ENCODE measurements around the gene USP22. TPM values are rescaled to one million over a fixed set of nuclear protein-coding genes. Genes with fewer than 3 reads are reported as not detected.

The USP22 gene
- total and polyA plus RNA-seq, 2 experiments from 2014 or later = 68.9 to 296 TPM

GRCh38 chr17:21072745-21073197 is 30.0 kb upstream of the USP22 start (continued):
- TF ChIP-seq CTCF (conservative IDR thresholded peaks at IDR 0.05; ENCODE audit: low read depth in 2 of 2) (no peak), EZH2phosphoT487 (IDR thresholded peaks at IDR 0.05; ENCODE audit: unreplicated experiment) (no peak), STAT1 (IDR thresholded peaks at IDR 0.05; ENCODE audit: unreplicated experiment) (no peak), EZH2 (IDR thresholded peaks at IDR 0.05; ENCODE audit: low read depth, unreplicated experiment) (no peak)

GRCh38 chr17:21066394-21066793 is 23.6 kb upstream of the USP22 start:
- no peaks in the 10 kb centered on the region for H3F3A ChIP-seq (replicated peaks; ENCODE audit: low read depth)
- no peaks in the 10 kb centered on the region for H3K9me2 ChIP-seq (ENCODE audit: insufficient read depth)
- no peak overlapping the region for H3K27ac Mint-ChIP-seq
- ATAC-seq (no peak), DNase-seq (ENCODE audit: low spot score) (no peak)
- H3K4me2 ChIP-seq = no peak overlapping the region
- no peaks in the 10 kb centered on the region for H3K4me1 ChIP-seq (ENCODE audit: insufficient read depth)
- H3K36me3 Mint-ChIP-seq (ENCODE audit: low read depth) = no peaks in the 10 kb centered on the region; the same call in 2 of the 3 replicates
- no peaks in the 10 kb centered on the region; the same call in 2 of the 3 replicates for H3K9me3 Mint-ChIP-seq
- no peak for TF ChIP-seq REST (IDR thresholded peaks at IDR 0.05; ENCODE audit: unreplicated experiment)
- no peak for TF ChIP-seq POLR2AphosphoS5 (IDR thresholded peaks at IDR 0.05; ENCODE audit: low read depth)
- TF ChIP-seq CTCF (conservative IDR thresholded peaks at IDR 0.05; ENCODE audit: low read depth in 2 of 2) = no peak
- TF ChIP-seq, protein P1, sequence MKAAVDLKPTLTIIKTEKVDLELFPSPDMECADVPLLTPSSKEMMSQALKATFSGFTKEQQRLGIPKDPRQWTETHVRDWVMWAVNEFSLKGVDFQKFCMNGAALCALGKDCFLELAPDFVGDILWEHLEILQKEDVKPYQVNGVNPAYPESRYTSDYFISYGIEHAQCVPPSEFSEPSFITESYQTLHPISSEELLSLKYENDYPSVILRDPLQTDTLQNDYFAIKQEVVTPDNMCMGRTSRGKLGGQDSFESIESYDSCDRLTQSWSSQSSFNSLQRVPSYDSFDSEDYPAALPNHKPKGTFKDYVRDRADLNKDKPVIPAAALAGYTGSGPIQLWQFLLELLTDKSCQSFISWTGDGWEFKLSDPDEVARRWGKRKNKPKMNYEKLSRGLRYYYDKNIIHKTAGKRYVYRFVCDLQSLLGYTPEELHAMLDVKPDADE (IDR thresholded peaks at IDR 0.05) = no peak
- no peak for TF ChIP-seq EZH2phosphoT487 (IDR thresholded peaks at IDR 0.05; ENCODE audit: unreplicated experiment)
- TF ChIP-seq, protein P2, sequence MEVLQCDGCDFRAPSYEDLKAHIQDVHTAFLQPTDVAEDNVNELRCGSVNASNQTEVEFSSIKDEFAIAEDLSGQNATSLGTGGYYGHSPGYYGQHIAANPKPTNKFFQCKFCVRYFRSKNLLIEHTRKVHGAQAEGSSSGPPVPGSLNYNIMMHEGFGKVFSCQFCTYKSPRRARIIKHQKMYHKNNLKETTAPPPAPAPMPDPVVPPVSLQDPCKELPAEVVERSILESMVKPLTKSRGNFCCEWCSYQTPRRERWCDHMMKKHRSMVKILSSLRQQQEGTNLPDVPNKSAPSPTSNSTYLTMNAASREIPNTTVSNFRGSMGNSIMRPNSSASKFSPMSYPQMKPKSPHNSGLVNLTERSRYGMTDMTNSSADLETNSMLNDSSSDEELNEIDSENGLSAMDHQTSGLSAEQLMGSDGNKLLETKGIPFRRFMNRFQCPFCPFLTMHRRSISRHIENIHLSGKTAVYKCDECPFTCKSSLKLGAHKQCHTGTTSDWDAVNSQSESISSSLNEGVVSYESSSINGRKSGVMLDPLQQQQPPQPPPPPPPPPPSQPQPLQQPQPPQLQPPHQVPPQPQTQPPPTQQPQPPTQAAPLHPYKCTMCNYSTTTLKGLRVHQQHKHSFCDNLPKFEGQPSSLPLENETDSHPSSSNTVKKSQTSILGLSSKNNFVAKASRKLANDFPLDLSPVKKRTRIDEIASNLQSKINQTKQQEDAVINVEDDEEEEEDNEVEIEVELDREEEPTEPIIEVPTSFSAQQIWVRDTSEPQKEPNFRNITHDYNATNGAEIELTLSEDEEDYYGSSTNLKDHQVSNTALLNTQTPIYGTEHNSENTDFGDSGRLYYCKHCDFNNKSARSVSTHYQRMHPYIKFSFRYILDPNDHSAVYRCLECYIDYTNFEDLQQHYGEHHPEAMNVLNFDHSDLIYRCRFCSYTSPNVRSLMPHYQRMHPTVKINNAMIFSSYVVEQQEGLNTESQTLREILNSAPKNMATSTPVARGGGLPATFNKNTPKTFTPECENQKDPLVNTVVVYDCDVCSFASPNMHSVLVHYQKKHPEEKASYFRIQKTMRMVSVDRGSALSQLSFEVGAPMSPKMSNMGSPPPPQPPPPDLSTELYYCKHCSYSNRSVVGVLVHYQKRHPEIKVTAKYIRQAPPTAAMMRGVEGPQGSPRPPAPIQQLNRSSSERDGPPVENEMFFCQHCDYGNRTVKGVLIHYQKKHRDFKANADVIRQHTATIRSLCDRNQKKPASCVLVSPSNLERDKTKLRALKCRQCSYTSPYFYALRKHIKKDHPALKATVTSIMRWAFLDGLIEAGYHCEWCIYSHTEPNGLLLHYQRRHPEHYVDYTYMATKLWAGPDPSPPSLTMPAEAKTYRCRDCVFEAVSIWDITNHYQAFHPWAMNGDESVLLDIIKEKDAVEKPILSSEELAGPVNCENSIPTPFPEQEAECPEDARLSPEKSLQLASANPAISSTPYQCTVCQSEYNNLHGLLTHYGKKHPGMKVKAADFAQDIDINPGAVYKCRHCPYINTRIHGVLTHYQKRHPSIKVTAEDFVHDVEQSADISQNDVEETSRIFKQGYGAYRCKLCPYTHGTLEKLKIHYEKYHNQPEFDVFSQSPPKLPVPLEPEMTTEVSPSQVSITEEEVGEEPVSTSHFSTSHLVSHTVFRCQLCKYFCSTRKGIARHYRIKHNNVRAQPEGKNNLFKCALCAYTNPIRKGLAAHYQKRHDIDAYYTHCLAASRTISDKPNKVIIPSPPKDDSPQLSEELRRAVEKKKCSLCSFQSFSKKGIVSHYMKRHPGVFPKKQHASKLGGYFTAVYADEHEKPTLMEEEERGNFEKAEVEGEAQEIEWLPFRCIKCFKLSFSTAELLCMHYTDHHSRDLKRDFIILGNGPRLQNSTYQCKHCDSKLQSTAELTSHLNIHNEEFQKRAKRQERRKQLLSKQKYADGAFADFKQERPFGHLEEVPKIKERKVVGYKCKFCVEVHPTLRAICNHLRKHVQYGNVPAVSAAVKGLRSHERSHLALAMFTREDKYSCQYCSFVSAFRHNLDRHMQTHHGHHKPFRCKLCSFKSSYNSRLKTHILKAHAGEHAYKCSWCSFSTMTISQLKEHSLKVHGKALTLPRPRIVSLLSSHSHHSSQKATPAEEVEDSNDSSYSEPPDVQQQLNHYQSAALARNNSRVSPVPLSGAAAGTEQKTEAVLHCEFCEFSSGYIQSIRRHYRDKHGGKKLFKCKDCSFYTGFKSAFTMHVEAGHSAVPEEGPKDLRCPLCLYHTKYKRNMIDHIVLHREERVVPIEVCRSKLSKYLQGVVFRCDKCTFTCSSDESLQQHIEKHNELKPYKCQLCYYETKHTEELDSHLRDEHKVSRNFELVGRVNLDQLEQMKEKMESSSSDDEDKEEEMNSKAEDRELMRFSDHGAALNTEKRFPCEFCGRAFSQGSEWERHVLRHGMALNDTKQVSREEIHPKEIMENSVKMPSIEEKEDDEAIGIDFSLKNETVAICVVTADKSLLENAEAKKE (CRISPR knock-in tag; IDR thresholded peaks at IDR 0.05) = no peak
- no peak overlapping the region for H2AFZ ChIP-seq
- H3K27me3 ChIP-seq (ENCODE audit: insufficient read depth) = no peaks in the 10 kb centered on the region
- no peak overlapping the region for H3K4me3 ChIP-seq
- H3K27ac ChIP-seq (ENCODE audit: low read depth) = no peak overlapping the region
- no peaks in the 10 kb centered on the region for H4K20me1 ChIP-seq (replicated peaks; ENCODE audit: insufficient read depth)
- no peak overlapping the region for H3K4me3 Mint-ChIP-seq
- no peaks in the 10 kb centered on the region for H3K79me2 ChIP-seq (replicated peaks; ENCODE audit: insufficient read depth)
- peaks cover 7% of the 10 kb centered on the region for H3K4me1 Mint-ChIP-seq
- H3K27me3 Mint-ChIP-seq (ENCODE audit: insufficient read depth, low read depth, poor library complexity) = peaks cover 13% of the 10 kb centered on the region
- H3K36me3 ChIP-seq (ENCODE audit: insufficient read depth) = no peaks in the 10 kb centered on the region

Data from GM23338 (cell line).